Calu3 (cell line): ENCODE data around the gene PAXIP1. TPM values are rescaled to one million over a fixed set of nuclear protein-coding genes. Genes with fewer than 3 reads are reported as not detected.

Experiments used
- BruUV-seq: library from RNA; stranded (reverse); fragments of 400-500 nt; replicated peaks from 2 replicates; lab custom pipeline; 2021; lab: Mats Ljungman, UMichigan
- CTCF ChIA-PET: fragments of 300-600 bp; sonication (Branson Sonifier 250); formaldehyde crosslinking; loops from one replicate; lab custom pipeline; 2022; ENCODE audit warnings: antibody characterized with exemption; lab: Charles Lee
- DNase-seq: peaks from one replicate; pipeline ENCODE4 v3.0.0; 2022
- H3K27ac Mint-ChIP-seq: one replicate; pipeline ENCODE4 v1.8.0; 2022; ENCODE audit warnings: mixed read lengths; ENCODE audit not compliant: unreplicated experiment
- H3K27me3 Mint-ChIP-seq: one replicate; pipeline ENCODE4 v1.8.0; 2022; ENCODE audit warnings: mixed read lengths; ENCODE audit not compliant: unreplicated experiment
- H3K36me3 Mint-ChIP-seq: one replicate; pipeline ENCODE4 v1.8.0; 2022; ENCODE audit warnings: mild to moderate bottlenecking, moderate library complexity, mixed read lengths; ENCODE audit not compliant: insufficient read depth, unreplicated experiment
- H3K4me1 Mint-ChIP-seq: one replicate; pipeline ENCODE4 v1.8.0; 2022; ENCODE audit warnings: mild to moderate bottlenecking, low read depth, mixed read lengths; ENCODE audit not compliant: unreplicated experiment
- H3K4me3 Mint-ChIP-seq: one replicate; pipeline ENCODE4 v1.8.0; 2022; ENCODE audit warnings: mild to moderate bottlenecking, low read depth, moderate library complexity, mixed read lengths; ENCODE audit not compliant: unreplicated experiment
- H3K9me3 Mint-ChIP-seq: one replicate; pipeline ENCODE4 v1.8.0; 2022; ENCODE audit warnings: low read depth, mixed read lengths; ENCODE audit not compliant: unreplicated experiment
- intact Hi-C: fragments of 100-400 bp; cut with micrococcal nuclease; formaldehyde crosslinking; loops from one replicate; pipeline ENCODE4 v1.10.0; 2022; ENCODE audit not compliant: unreplicated experiment
- total RNA-seq: library from RNA; stranded (reverse); gene quantifications from 2 replicates; pipeline ENCODE4 v1.2.3, GENCODE V29; 2022
- TF ChIP-seq, protein P1 (sequence below): fragments of 200-600 bp; IDR thresholded peaks from one replicate; pipeline ENCODE4 v1.8.0; 2022; ENCODE audit warnings: antibody characterized with exemption; ENCODE audit not compliant: unreplicated experiment

Gene PAXIP1
- total RNA-seq, 1 experiment from 2014 or later, result 23.1 TPM

DNA sequence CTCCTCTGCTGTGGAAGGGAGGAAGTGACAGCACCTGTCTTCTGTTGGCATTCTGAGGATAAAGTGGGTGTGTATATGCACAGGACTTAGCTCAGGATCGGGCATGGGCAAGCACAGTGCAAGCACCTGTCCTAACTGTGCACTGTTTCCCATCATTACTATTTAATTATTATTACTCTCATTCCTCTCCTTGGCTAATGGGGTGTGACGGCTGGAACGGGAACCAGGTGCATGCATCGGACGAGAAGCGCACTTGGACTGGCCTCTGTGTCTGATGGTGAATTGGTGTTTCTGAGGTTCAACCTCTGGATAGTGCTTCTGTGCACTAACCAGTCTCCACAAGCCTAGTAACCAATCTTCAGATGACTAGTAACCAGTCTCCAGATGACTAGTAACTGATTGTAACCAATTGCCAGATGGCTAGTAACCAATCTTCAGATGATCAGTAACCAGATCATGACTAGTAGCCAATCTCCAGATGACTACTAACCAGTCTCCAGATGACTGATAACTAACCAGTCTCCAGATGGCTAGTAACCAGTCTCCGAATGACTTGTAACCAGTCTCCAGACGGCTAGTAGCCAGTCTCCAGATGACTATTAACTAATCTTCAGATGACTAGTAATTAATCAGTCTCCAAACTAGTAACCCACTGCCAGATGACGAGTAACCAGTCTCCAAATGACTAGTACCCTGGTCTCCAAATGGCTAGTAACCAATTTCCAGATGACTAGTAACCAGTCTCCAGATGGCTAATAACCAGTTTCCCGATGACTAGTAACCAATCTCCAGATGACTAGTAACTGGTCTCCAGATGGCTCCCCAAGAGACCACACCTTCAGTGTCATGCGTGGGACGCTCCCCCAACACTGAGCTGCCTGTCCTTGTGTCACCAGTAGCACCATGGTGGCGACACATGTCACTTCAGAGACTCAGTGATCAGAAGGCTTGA lies 85.8 kb downstream of the PAXIP1 start:
- BruUV-seq, result no TSS peak
- Mint-ChIP-seq H3K36me3 (no peaks in the 10 kb centered on the region), H3K27ac (no peak overlapping the region), H3K4me3 (no peak overlapping the region), H3K4me1 (no peaks in the 10 kb centered on the region), H3K9me3 (no peaks in the 10 kb centered on the region), H3K27me3 (peaks cover 54% of the 10 kb centered on the region)
- DNase-seq, result no peak
- CTCF ChIA-PET, result interaction anchor here (0.6 kb wide), 1 partner anchor 13 kb away, joined by 3 read pairs; no protein-coding TSS in a partner anchor
- intact Hi-C loops, result no loop called here
- TF ChIP-seq, protein P1, sequence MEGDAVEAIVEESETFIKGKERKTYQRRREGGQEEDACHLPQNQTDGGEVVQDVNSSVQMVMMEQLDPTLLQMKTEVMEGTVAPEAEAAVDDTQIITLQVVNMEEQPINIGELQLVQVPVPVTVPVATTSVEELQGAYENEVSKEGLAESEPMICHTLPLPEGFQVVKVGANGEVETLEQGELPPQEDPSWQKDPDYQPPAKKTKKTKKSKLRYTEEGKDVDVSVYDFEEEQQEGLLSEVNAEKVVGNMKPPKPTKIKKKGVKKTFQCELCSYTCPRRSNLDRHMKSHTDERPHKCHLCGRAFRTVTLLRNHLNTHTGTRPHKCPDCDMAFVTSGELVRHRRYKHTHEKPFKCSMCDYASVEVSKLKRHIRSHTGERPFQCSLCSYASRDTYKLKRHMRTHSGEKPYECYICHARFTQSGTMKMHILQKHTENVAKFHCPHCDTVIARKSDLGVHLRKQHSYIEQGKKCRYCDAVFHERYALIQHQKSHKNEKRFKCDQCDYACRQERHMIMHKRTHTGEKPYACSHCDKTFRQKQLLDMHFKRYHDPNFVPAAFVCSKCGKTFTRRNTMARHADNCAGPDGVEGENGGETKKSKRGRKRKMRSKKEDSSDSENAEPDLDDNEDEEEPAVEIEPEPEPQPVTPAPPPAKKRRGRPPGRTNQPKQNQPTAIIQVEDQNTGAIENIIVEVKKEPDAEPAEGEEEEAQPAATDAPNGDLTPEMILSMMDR, result no peak

DNA sequence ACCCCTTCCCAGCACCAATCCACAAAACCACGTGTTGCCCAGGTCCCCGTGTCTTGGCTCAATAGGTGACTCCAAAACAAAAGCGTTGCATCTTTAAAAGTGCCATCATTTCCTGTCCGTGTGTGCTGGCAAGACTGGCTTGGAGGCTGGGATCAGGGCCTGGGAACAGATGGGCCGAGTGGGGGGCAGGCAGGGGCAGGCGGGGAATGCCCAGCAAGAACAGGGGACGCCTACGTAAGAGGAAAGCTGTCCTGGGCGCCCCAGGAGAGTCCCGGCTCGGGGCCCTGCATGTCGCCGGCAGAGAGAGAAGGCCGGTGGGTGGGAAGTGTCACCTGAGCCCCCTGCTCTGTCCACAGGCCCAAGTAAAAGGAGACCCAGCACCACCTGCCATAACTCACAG lies 86.5 kb downstream of the PAXIP1 start:
- DNase-seq, result no peak
- intact Hi-C loops, result no loop called here
- no TSS peak for BruUV-seq
- no peak overlapping the region for H3K27ac Mint-ChIP-seq
- TF ChIP-seq, protein P1, result no peak
- H3K4me1 Mint-ChIP-seq, result no peaks in the 10 kb centered on the region
- no peak overlapping the region for H3K4me3 Mint-ChIP-seq
- CTCF ChIA-PET, result no interaction called here
- H3K9me3 Mint-ChIP-seq, result peaks cover under 1% of the 10 kb centered on the region
- peaks cover 61% of the 10 kb centered on the region for H3K27me3 Mint-ChIP-seq
- no peaks in the 10 kb centered on the region for H3K36me3 Mint-ChIP-seq

DNA sequence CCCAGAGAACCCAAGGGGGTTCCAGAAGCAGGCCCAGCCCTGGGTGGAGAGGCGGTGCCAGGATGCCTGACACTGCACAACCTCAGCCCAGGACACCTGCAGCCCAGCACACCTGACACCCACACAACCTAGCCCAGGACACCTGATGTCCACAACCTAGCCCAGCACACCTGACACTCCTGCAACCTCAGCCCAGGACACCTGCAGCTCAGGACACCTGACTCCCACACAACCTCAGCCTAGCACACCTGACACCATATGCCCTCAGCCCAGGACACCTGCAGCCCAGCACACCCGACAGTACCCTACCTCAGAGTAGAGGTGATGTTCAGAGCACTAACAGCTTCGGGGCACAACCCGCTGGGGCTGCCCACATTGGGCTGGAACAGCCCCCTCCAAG lies 87.3 kb downstream of the PAXIP1 start:
- H3K27ac Mint-ChIP-seq, result no peak overlapping the region
- H3K4me1 Mint-ChIP-seq, result no peaks in the 10 kb centered on the region
- H3K9me3 Mint-ChIP-seq, result peaks cover 3% of the 10 kb centered on the region
- H3K27me3 Mint-ChIP-seq, result peaks cover 69% of the 10 kb centered on the region
- BruUV-seq, result no TSS peak
- no peaks in the 10 kb centered on the region for H3K36me3 Mint-ChIP-seq
- TF ChIP-seq, protein P1, result no peak
- intact Hi-C loops, result no loop called here
- no peak overlapping the region for H3K4me3 Mint-ChIP-seq
- DNase-seq, result no peak
- CTCF ChIA-PET, result no interaction called here

DNA sequence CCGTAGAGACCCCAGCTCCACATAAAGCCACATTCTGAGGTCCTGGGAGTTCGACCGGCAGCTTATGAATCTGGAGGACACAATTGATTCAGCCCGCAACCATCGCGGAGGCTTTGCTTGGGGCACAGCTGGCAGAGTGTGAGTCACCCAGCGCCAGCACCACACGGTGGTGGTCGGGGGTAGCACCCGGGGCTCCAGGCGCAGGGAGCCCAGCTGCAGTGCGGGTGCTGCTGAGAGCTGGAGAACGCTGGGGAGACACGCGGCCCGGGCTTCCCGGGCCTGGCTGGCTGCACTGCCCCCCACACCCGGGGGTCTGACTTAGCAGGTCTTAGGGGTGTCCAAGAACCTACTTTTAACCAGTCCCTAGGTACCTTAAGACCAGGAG lies 87.9 kb downstream of the PAXIP1 start:
- Mint-ChIP-seq H3K36me3 (no peaks in the 10 kb centered on the region), H3K27ac (no peak overlapping the region), H3K9me3 (peaks cover 3% of the 10 kb centered on the region), H3K4me1 (no peaks in the 10 kb centered on the region), H3K27me3 (peaks cover 69% of the 10 kb centered on the region), H3K4me3 (no peak overlapping the region)
- no TSS peak for BruUV-seq
- DNase-seq, result no peak
- intact Hi-C loops, result no loop called here
- TF ChIP-seq, protein P1, result no peak
- CTCF ChIA-PET, result interaction anchor here (1.5 kb wide), 1 partner anchor 12 kb away, joined by 6 read pairs; no protein-coding TSS in a partner anchor
